ENCODE results near the gene SDK1.

Gene SDK1

DNA sequence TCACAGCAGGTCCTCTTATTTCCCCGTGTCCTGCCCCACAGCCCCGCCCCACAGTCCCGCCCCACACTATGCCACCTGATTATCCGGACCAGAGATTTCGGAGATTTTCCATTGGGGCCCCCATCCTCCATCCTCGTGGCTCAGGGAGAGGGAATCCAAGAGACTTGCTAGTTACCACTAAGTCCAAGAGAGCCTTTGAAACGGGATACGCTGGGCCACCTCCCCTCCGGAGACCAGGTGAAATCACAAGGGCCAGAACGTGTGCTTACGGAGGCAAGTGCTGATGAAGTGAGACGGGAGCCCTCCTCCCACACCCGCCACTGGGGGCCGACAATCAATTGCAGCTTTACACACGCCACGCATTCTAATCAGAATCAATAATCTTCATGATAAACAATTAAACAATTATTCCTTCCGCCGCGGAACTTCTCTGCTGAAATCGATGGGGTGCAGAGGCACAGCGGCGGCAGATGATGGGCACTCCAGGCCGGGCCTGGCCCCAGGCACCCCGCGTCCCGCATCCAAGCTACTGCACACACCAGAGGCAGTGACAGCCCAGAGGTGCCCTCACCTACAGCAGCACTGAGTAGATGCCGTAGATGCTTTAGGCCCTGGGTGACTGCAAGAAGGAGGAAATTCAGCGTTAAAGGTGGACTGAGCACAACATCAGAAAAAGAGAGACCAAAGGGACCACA, 847.0 kb downstream of the SDK1 start:
- DNase-seq = no peak

DNA sequence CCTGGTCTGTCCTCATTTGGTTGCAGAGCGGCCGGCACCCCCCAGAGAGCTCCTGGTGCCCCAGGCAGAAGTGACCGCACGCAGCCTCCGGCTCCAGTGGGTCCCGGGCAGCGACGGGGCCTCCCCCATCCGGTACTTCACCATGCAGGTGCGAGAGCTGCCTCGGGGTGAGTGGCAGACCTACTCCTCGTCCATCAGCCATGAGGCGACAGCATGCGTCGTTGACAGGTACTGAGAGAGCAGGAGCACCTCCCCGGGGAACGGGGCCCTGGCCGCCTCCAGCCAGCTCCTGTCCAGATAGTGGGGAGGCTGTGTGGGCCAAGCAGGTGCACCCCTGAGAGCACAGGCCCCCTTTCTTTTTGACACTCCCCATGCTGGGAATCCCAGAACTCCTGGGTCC, 848.2 kb downstream of the SDK1 start:
- DNase-seq = no peak

DNA sequence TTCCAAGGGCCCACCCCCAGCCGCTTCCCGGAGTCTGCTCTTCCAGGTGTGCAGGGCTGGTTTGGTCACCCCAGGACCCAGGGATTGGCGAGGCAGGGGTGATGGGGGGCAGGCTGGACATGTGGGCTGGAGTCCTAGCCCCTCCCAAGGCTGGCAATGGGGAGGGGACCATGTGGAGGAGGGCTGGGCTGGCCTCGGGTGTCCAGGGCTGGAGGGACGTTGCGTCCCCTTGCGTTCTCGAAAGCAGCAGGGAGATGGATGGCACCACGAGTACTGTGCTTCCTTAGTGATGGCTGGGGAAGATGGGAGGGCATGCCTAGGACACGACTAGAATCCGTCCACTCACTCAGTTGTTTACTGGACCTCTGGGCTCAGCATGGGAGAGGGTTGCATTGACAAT, 848.6 kb downstream of the SDK1 start:
- DNase-seq = no peak

DNA sequence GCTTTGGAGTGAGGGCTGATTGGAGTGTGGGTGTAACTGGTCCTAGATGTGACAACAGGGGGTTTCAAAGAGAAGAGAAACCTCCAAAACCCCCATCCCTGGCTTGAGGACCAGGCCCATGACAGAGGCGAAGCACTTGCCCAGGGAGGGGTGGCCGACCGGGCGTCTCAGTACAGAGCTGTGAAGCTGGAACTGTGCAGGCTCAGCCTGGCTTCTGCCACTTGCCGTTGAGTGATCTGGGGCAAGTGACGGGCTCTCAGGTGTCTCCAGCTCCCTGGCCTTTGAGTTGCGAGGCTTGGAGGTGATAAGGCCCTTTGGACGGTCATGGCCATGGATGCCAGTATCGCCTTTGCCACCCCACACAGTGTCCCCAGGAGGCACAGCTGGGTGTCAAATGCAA, 849.7 kb downstream of the SDK1 start:
- no peak for DNase-seq

DNA sequence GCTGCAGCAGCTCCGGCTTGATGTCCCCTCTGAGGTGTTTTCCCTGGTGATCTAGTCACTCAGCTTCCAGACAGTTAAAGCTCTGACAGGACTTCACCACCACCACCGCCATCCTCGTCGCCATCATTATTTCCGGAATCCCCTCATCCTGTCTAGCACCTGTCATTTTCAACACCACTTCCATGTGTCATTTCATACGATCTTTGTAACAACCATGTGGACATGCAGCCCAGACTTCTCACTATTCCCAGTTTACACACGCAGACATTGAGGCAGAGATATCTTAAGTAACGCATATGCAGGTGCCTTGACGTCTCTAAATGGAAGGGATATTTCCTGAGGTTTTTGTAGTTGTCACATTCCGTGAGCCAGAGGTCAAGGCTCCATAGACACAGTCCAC, 850.5 kb downstream of the SDK1 start:
- no peak for DNase-seq

DNA sequence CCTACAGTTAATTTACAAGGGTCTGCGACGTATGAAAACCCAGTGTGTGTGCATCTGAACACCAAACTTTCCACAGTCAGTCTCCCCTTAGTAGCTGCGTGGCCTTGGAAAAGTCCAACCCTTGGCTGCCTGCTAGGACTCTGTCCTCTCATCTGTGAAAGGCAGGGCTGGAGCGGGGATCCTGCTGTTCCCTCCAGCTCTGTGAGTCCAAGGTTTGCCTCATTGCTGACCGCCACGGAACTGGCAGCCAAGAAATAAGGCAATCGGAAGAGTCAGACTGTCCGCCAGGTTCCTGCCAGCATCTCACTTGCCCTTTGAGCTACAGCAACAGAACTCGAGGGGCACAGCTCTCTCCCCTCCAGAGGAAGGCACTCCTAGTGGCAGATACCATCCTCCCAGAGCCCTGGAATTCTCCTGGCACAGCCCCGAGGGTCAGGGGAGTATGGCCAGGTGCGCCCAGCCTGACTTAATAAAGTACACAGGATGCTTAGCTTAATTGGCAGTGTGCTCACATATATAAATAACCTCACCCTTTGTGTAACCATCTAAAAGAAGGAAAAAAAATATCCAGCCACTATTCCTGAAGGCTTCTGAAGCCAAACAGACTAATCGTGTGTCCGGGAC, 851.0 kb downstream of the SDK1 start:
- no peak for DNase-seq

DNA sequence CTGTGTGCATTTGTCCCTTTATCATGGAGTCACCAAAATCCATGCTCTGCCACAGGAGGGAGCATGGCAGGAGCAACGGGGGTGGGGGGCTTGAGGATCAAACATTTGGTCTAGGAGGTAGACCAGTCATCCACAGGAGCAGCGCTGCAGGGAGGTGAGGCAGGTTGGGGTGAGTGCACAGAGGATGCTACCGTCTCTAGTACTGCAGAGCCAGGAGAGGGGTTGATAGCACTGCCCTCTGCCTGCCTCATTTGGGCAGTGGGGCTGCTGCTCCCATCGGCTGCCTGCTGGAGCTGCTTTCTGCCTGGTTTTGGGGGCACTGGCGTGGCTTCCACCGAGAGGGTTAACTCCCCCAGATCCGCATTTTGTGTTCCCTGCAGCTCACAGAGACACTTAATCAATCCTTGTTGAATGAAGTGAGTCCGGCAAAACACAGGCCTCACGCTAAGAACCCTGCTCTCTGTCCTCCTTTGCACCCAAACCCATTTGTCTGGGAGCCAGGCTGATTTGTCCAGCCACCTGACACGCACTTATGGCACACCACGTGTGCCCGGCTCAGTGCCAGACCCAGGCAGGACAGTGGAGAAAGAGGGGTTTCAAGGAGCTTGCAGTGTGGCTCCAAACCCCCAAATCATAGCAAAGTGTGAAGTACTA, 854.0 kb downstream of the SDK1 start:
- DNase-seq = no peak

DNA sequence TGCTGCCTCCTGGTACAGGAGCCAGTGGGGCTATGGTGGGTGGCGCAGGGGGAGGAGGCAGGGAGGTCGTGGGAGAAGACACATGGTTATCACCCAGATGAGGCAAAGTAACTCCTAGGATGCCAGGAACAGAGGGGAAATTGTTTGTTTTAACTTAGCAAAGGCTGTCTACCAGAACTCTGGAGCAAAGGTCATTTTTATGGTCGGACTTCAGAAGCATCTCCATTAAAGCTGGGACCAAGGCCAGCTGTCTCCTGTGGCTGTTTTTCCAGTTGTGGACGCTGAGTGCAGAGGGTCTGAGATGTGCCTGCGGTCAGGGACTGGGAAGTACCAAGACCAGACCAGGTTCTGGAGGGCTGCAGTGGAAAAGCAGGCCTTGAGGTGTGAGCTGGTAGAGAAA, 855.1 kb downstream of the SDK1 start:
- no peak for DNase-seq

DNA sequence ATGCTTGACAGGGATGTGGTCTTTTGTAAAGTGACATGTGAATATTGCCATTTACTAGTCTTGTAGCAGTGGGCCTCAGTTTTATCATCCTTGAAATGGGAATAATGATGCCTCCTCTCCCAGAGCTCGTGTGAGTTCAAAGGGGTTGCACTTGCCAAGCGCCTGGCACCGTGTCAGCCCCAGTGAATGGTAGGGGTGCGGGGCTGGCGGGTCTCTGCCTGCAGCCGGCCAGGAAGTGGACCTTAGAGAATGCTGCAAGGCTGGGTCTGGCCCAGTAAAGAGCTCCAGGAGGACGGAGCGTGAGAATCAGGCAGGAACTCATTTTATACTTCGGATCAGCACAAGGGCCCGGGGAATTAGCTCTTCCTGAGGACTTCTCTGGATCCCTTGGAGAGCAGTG, 856.6 kb downstream of the SDK1 start:
- DNase-seq = no peak

DNA sequence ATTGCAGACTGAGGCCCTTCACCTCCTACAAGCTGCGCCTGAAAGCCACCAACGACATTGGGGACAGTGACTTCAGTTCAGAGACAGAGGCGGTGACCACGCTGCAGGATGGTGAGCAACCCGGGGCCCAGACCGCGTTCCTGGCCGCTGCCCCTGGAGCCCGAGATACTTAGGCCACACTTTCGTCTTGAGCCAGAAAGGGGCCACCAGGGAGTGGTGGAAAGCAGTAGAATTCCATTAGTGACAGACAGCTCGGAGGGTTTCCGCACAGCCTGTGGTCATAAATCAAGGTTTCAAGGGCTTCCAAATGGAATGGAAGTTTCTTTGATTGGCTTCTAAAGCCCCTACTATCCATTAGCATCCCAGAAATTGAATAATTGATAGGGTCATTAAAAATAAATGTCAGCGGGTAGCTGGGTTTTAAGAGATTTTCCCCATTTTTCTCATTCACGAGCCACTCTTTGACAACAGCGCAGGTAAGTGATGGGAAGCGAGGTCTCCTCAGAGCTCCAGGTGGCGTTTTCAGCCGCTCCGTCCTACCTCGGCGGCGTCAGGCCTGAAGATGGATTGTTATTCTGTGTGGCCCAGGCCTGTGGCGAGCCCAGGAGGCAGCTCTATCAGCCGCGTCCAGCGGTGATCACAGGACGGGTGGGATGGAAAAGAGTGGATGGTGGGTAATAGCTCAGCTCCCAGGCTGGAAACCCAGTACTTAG, 857.5 kb downstream of the SDK1 start:
- DNase-seq = no peak

DNA sequence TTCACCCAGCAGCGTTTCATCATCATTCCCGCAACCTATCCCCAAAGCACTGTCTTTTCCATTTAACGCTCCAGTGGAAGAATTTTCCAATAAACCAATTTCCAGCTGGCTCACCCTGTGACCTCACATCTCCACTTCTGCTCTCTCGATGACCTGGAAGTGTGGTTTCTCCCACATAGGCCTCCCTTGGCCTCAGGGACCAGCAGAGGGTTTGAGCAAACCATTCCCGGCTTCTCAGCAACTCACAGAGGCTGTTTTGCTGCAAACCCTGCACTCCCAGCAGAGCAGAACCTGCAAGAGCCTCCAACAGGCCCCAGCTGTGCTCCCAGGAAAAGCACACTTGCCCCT, 858.1 kb downstream of the SDK1 start:
- DNase-seq = no peak

DNA sequence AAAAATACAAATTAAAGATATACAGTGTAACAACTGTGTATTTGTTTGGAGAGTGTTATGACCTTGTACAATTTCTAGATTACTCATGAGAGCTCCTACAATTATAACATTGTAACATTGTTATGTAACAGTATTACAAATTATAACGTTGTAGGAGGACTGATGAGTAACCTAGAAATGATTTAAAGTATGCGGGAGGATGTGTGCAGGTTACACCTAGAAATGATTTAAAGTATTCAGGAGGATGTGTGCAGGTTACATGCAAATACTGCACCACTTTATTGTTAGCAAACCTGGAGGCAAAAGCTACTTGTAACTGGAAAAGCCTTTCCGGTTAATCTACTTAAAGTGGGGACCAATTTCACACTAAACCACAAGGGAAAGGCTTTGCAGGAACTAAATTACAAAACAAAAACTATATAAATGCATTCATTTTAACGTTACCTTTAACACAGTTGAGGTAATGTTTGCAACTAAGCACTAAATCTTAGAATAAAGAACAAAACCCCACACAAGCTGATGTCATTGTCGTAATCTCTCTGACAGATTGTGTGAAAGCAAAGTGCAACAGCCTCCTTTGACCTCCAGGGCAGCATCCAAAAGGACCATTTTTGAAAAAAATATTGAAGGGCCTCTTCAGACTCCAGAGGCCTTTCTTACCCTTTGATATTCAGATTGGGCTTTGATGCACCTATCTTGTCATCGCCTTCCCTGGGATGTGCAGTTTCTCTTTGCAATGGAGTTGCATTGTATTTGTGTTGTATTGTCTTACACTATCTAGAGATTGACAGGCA, 858.9 kb downstream of the SDK1 start:
- no peak for DNase-seq

DNA sequence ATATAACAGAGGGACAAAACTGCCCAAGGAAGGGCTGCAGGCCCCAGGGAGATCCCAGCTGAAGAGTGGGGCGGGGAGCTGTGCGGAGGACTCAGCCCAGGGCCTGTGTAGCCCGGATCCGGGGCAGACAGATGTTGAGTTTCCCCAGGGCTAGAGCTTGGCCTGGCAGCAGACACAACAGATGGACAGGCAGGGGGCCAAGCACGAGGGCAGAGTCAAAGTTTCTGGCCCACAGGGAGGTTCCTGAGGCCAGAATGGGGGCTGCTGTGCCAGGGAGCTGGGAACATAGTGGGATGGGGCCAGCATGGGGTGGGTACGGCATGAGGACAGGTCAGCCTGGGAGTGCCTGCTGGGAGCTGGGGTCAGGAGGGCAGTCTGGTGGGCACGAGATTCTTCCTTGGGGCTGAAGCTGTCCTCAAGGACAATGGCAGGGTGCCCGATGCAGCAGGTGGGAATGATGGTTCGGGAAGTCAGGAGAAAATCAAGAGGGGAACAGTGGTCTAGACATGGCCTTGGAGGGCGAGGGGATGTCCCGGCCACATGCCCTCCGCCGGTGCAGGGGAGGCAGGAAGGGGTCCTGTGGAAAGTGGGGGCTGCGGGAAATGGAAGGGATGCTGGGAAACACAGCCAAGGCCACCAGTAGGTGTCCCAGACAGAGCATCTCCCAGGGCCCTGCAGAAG, 862.0 kb downstream of the SDK1 start:
- no peak for DNase-seq

DNA sequence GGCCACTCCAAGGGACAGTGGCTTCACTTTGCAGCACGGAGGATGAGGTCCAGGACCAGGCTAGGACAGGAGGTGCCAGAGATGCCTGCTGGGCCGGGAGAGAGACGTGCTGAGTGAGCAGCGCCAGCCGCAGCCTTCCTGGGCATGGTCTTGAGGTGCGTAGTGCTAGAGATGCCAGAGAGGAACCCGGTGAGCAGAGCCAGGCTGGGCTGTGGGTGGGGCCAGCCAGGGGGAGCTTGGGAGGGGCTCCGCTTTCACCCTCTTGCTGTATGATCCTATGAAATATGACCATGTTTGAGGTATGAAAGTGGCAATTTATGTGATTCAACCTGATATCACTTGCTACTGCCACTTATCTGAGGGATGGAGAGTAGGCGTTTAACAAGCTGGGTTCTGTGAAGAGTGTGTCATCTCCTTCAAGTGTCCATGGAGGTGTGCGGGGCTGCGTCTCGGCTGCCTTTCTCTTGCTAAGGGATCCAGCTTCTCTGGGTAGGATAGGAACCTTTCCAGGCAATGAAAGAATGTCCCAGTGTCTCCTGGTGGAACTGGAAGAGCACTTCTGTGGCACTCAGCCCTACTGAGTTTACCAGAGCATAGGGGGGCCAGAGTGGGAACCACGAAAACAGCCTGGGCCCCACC, 862.6 kb downstream of the SDK1 start:
- DNase-seq = no peak

DNA sequence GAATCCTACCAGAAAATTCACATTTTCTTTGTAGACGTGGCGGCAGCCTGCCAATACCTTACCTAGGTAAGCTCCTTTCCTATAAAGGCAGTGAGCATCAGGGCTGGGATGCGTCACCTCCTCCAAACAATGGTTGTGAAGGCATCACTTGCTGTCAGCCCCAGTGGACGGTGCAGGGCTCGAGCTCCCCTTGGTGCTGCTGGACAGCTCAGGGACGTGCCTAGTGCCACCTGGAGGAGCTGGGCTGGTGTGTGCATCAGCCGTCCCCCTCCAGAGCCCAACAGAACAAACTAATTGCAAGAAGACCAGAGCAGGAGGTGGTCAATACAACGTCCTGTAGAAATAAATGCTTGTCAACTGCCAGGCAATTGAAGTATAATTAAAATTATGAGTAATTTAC, 863.5 kb downstream of the SDK1 start:
- DNase-seq = no peak

DNA sequence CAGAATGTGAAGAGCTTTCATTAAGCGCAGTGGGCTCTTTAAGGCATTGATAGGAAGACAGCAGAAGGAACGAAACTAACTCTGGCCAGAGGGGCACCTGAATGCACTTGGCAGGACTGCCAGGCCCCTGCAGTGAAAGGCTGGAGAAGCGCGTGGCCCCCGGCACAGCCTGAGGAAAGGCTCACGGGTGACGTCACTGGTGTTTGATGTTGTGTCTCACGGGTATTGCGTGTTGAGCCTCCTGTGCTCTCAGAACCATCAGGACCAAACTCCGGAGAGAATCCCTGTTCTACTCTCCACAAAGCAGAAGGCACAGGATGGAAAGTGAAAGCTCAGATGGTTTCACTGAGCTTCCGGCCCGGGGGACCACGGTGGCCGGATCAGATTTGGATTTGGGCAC, 865.3 kb downstream of the SDK1 start:
- no peak for DNase-seq

DNA sequence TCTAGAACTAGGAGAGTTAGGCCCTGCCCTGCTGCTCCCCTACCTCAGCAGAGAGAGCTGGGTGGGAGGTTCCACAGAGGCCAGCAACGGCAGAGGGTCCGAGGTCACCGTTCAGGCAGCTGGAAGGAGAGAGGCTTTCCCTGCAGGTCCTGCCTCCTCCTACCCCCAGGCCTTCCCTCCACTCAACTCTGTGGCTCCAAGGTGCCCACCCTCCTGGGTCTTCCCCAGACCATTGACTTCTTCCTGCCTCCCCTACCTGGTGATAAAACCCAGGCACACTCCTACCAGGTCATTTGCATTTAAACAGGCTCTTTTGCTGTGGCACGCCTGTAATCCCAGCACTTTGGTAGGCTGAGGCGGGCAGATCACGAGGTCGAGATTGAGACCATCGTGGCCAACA, 865.8 kb downstream of the SDK1 start:
- no peak for DNase-seq

DNA sequence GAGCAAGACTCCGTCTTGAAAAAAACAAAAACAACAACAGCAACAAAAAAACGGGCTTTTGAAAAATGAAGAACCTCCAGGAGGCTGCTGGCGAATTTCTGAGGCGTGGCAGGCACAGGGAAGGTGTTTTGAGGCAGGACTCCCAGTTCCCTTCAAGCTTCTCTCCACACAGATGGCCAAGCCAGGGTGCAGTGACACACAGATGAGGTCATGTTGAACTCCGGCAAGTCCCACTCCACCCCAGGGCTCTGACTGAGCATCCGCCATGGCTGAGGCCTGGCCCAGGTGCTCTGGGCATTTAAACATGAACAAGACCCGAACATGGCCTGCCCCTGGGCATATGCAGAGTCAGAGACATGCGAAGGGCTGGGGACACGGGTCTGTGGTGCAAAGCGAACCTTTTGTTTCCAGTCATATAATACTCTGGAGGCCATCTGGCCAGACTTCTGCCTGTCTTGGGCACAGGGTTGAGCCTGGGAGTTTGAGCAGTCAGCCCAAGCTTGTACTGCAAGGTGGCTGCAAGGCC, 866.4 kb downstream of the SDK1 start:
- DNase-seq = no peak

DNA sequence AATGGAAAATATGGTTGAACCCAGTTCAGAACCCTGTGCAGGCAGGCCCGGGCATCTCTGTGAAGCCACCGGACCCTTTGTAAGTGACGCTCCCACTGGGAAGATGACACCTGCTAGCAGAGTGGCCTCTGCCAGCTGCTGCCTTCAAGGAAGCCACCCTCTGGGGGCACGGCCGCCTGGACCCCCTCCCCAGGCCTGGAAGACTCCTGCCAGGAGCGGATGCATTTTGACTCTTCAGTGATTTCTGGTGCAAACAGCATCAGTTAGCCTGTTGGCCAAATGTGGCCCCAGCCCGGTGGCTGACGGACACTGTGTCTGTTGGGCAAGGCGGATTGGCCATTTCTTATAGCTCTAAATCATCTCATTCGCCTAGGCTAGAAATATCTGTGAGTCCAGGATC, 867.0 kb downstream of the SDK1 start:
- DNase-seq = no peak

DNA sequence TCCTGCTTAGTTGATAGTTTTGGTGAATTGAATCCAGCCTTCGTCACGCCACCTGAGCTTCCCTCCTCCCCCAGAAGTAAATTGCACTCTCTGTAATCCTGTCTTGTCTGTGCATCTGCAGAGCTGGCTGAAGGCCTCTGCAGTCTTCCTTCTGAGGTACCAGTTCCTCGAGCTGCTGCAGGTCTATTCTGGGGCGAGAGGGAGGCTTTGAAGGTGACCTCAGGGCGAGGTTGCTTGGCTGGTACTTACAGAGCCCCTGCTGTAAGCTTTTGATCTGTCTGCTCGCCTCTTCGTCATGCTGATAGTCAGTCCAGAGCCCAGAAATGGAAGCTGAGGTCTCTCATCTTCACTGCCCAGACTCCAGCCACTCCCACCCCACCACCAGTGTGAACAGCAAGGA, 867.5 kb downstream of the SDK1 start:
- no peak for DNase-seq

DNA sequence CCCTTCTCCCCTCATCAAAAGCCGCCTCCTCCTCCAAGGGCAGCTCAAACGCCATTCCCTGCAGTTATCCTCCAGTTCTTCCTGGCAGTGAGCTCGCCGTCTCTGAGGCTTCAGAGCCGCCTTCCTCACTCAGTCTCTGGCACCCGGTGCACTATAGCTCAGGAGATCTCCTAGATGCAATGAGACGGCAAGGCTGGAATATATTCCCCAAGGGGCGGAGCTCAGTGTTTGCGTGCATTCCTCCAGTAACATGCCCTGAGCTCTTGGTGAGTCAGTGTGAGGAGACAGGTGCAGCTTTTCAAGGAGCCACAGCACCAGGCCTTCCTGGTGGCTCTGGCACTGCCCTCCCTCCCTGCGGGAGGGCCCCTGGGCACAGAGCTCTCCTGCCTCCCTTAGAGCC, 868.4 kb downstream of the SDK1 start:
- no peak for DNase-seq
